GM19455 (cell line): ENCODE results near the gene RTL1.

Experiments used
- ATAC-seq: cut with Tn5 transposase; IDR thresholded peaks from one replicate; pipeline ENCODE4 v1.9.1; 2021; ENCODE audit not compliant: unreplicated experiment

Gene RTL1

GRCh38 chr14:100903672-100904185, at the start of gene RTL1:
RTL1 (minus strand) TSS chr14:100903722; CDS start chr14:100884788, 18,934 bp downstream.
- ATAC-seq = no peak

- ATAC-seq = no peak
Observed at GRCh38 chr14:100950024-100950423, 46.5 kb upstream of the RTL1 start.

- no peak for ATAC-seq
Observed at GRCh38 chr14:100944052-100944451, 40.5 kb upstream of the RTL1 start.

GRCh38 chr14:100930270-100930669, 26.7 kb upstream of the RTL1 start:
- no peak for ATAC-seq

GRCh38 chr14:100915560-100915959, 12.0 kb upstream of the RTL1 start:
- ATAC-seq = no peak

- ATAC-seq = no peak
Observed at GRCh38 chr14:100914597-100915021, 11.1 kb upstream of the RTL1 start.

- no peak for ATAC-seq
Observed at GRCh38 chr14:100911665-100912316, 8.3 kb upstream of the RTL1 start.

GRCh38 chr14:100910888-100911664, 7.6 kb upstream of the RTL1 start:
- no peak for ATAC-seq

GRCh38 chr14:100909439-100909838, 5.9 kb upstream of the RTL1 start:
- ATAC-seq = no peak

- ATAC-seq = no peak
Observed at GRCh38 chr14:100907240-100907639, 3.7 kb upstream of the RTL1 start.

- no peak for ATAC-seq
Observed at GRCh38 chr14:100906420-100906819, 2.9 kb upstream of the RTL1 start.

GRCh38 chr14:100905166-100905565, 1.6 kb upstream of the RTL1 start:
- no peak for ATAC-seq

GRCh38 chr14:100904307-100905087, 975 bp upstream of the RTL1 start:
- no peak for ATAC-seq

- ATAC-seq = no peak
Observed at GRCh38 chr14:100903134-100903468, 421 bp downstream of the RTL1 start.

- no peak for ATAC-seq
Observed at GRCh38 chr14:100902295-100903133, 1.0 kb downstream of the RTL1 start.

- no peak for ATAC-seq
Observed at GRCh38 chr14:100901391-100902183, 1.9 kb downstream of the RTL1 start.

GRCh38 chr14:100900837-100901390, 2.6 kb downstream of the RTL1 start:
- ATAC-seq = no peak

GRCh38 chr14:100899884-100900771, 3.4 kb downstream of the RTL1 start:
- no peak for ATAC-seq
